Activated CD8-positive, alpha-beta memory T cell treated with anti-CD3 and anti-CD28 coated beads for 24 hours (primary cell): ENCODE results near the gene COX7C.
"Not testable (repeated sequence)": the region's sequence is repeated elsewhere in the genome, so short reads cannot be mapped to it uniquely, and the experiment has no call there.

ENCODE experiments used
- DNase-seq: peaks from one replicate; pipeline ENCODE4 v3.0.0-alpha.2; 2020

The COX7C gene

GRCh38 chr5:86617756-86618576 is at the start of gene COX7C:
Gene COX7C (plus strand): TSS chr5:86617941. CDS start chr5:86618056, 115 bp downstream.
- peak; percentile 93 for DNase-seq

- not testable (repeated sequence) for DNase-seq
Measured at GRCh38 chr5:86569522-86570426, 48.0 kb upstream of the COX7C start.

- no peak for DNase-seq
Measured at GRCh38 chr5:86570427-86571083, 47.2 kb upstream of the COX7C start.

- not testable (repeated sequence) for DNase-seq
Measured at GRCh38 chr5:86571109-86571508, 46.6 kb upstream of the COX7C start.

GRCh38 chr5:86572825-86573517 is 44.8 kb upstream of the COX7C start:
- DNase-seq: no peak

- DNase-seq: no peak
Measured at GRCh38 chr5:86579502-86579901, 38.2 kb upstream of the COX7C start.

GRCh38 chr5:86596476-86596875 is 21.3 kb upstream of the COX7C start:
- DNase-seq: no peak

- no peak for DNase-seq
Measured at GRCh38 chr5:86605881-86606280, 11.9 kb upstream of the COX7C start.

GRCh38 chr5:86613455-86613854 is 4.3 kb upstream of the COX7C start:
- no peak for DNase-seq

- DNase-seq: no peak
Measured at GRCh38 chr5:86617309-86617755, 409 bp upstream of the COX7C start.

GRCh38 chr5:86623785-86624483 is 6.2 kb downstream of the COX7C start:
- DNase-seq: no peak

- no peak for DNase-seq
Measured at GRCh38 chr5:86625148-86625547, 7.4 kb downstream of the COX7C start.

GRCh38 chr5:86626149-86626548 is 8.4 kb downstream of the COX7C start:
- no peak for DNase-seq

- DNase-seq: no peak
Measured at GRCh38 chr5:86631165-86631564, 13.4 kb downstream of the COX7C start.

GRCh38 chr5:86640998-86641397 is 23.3 kb downstream of the COX7C start:
- DNase-seq: no peak

- DNase-seq: no peak
Measured at GRCh38 chr5:86644843-86645242, 27.1 kb downstream of the COX7C start.

GRCh38 chr5:86645885-86646284 is 28.1 kb downstream of the COX7C start:
- no peak for DNase-seq

- DNase-seq: no peak
Measured at GRCh38 chr5:86646671-86647070, 28.9 kb downstream of the COX7C start.

GRCh38 chr5:86649832-86650505 is 32.2 kb downstream of the COX7C start:
- no peak for DNase-seq

- not testable (repeated sequence) for DNase-seq
Measured at GRCh38 chr5:86660771-86661170, 43.0 kb downstream of the COX7C start.

- DNase-seq: no peak
Measured at GRCh38 chr5:86664173-86664572, 46.4 kb downstream of the COX7C start.
